Naive thymus-derived CD4-positive, alpha-beta T cell (primary cell): ENCODE measurements around the gene SMARCD3. TPM values are rescaled to one million over a fixed set of nuclear protein-coding genes. Genes with fewer than 3 reads are reported as not detected.

ENCODE experiments used
- ATAC-seq: fragments of 150-1000 bp; cut with Tn5 transposase; 2 replicates; pipeline ENCODE4 v1.10.0; 2021; ENCODE audit warnings: mild to moderate bottlenecking, moderate library complexity
- CTCF ChIA-PET: fragments of 350-600 bp; sonication (Branson Sonifier 250); formaldehyde crosslinking; loops from one replicate; lab custom pipeline; 2021; ENCODE audit warnings: antibody characterized with exemption; lab: Charles Lee
- POLR2A ChIA-PET: fragments of 350-600 bp; sonication (Branson Sonifier 250); formaldehyde crosslinking; loops from one replicate; lab custom pipeline; 2021; ENCODE audit warnings: antibody characterized with exemption, inconsistent platforms; lab: Charles Lee
- DNase-seq, 9 donors: peaks; one replicate each; pipeline versions ENCODE4 v3.0.0 to v3.0.0-alpha.2; 2020 to 2022; ENCODE audit warnings: mixed read lengths in 1 of 9
- H3K27ac ChIP-seq: one replicate; pipeline ENCODE4 v1.7.0; 2013; ENCODE audit warnings: mild to moderate bottlenecking, low read depth, low read length, moderate library complexity
- H3K27me3 ChIP-seq, 2 donors: one replicate each; pipeline ENCODE4 v1.7.0; 2013; ENCODE audit warnings: low read length in 2 of 2, mild to moderate bottlenecking in 2 of 2, moderate library complexity in 2 of 2; ENCODE audit not compliant: control insufficient read depth in 2 of 2, insufficient read depth in 2 of 2
- H3K36me3 ChIP-seq, 3 experiments: 1 replicate in 2 of 3; 2 replicates in 1 of 3; pipeline ENCODE4 v1.7.0; 2013; ENCODE audit warnings: low read length in 3 of 3, mild to moderate bottlenecking in 3 of 3, moderate library complexity in 1 of 3; ENCODE audit not compliant: insufficient read depth in 3 of 3, control insufficient read depth in 2 of 3
- H3K4me1 ChIP-seq, 2 donors: one replicate each; pipeline ENCODE4 v1.7.0; 2013; ENCODE audit warnings: low read length in 2 of 2, mild to moderate bottlenecking in 2 of 2, moderate library complexity in 1 of 2; ENCODE audit not compliant: control insufficient read depth in 2 of 2, insufficient read depth in 2 of 2
- H3K4me3 ChIP-seq: 2 replicates; pipeline ENCODE4 v1.7.0; 2013; ENCODE audit warnings: mild to moderate bottlenecking, low read length
- H3K9me3 ChIP-seq, 3 experiments: 1 replicate in 2 of 3; 2 replicates in 1 of 3; pipeline ENCODE4 v1.7.0; 2013; ENCODE audit warnings: low read length in 3 of 3; ENCODE audit not compliant: control insufficient read depth in 2 of 3
- H3K27ac Mint-ChIP-seq, 9 donors: one replicate each; pipeline ENCODE4 v1.8.0; 2020 to 2022; ENCODE audit warnings: mixed read lengths in 9 of 9, mild to moderate bottlenecking in 8 of 9, moderate library complexity in 5 of 9, inconsistent platforms in 2 of 9
- H3K27me3 Mint-ChIP-seq, 5 donors: one replicate each; pipeline ENCODE4 v1.8.0; 2021 to 2022; ENCODE audit warnings: mixed read lengths in 5 of 5, mild to moderate bottlenecking in 1 of 5
- H3K36me3 Mint-ChIP-seq, 5 donors: one replicate each; pipeline ENCODE4 v1.8.0; 2020 to 2022; ENCODE audit warnings: mixed read lengths in 5 of 5, mild to moderate bottlenecking in 3 of 5, inconsistent platforms in 1 of 5
- H3K4me1 Mint-ChIP-seq, 7 donors: one replicate each; pipeline ENCODE4 v1.8.0; 2020 to 2022; ENCODE audit warnings: mixed read lengths in 7 of 7, mild to moderate bottlenecking in 3 of 7, inconsistent platforms in 1 of 7
- H3K4me3 Mint-ChIP-seq, 10 donors: one replicate each; pipeline ENCODE4 v1.8.0; 2020 to 2022; ENCODE audit warnings: mild to moderate bottlenecking in 10 of 10, mixed read lengths in 10 of 10, moderate library complexity in 6 of 10, inconsistent platforms in 2 of 10
- H3K9me3 Mint-ChIP-seq, 11 donors: one replicate each; pipeline ENCODE4 v1.8.0; 2020 to 2022; ENCODE audit warnings: mixed read lengths in 11 of 11, mild to moderate bottlenecking in 4 of 11, inconsistent platforms in 1 of 11, moderate library complexity in 1 of 11
- intact Hi-C, 2 donors: fragments of 100-400 bp; cut with micrococcal nuclease; formaldehyde crosslinking; loops; one replicate each; pipeline ENCODE4 v1.15.1; 2023
- polyA plus RNA-seq, 2 donors: library from polyadenylated mRNA; unstranded; fragments of 300-500 nt; fragmentation: Illumina TruSeq; gene quantifications; one replicate each; pipeline ENCODE4 v1.2.3, GENCODE V29; 2021
- total RNA-seq, 6 experiments: library from RNA in 5 of 6; stranded (reverse) in 5 of 6; gene quantifications; 1 replicate in 5 of 6; 2 replicates in 1 of 6; pipeline ENCODE4 v1.2.3 and lab custom pipeline; 2021 to 2026

Gene SMARCD3
- total and polyA plus RNA-seq, 7 experiments from 2014 or later = 3.8 to 45.5 (median 5.1) TPM

GRCh38 chr7:151240942-151241754, 7.3 kb downstream of the SMARCD3 start:
- H3K27ac Mint-ChIP-seq = peak overlapping the region in 2 of 9 donors; percentile 21 to 52
- no peaks in the 10 kb centered on the region for H3K27me3 ChIP-seq
- DNase-seq (no peak), ATAC-seq (no peak)
- peak overlapping the region in 3 of 10 donors; percentile 25 to 63 (median 50) for H3K4me3 Mint-ChIP-seq
- H3K27me3 Mint-ChIP-seq = peaks cover 0 to 12% (median 7%) of the 10 kb centered on the region in 5 donors
- peaks cover 3 to 34% (median 5%) of the 10 kb centered on the region in 3 experiments for H3K36me3 ChIP-seq
- intact Hi-C loops = no loop called here
- H3K4me3 ChIP-seq = no peak overlapping the region
- ChIA-PET CTCF (interaction anchor here (0.6 kb wide), 1 partner anchor 1917 kb away, joined by 3 read pairs; no protein-coding TSS in a partner anchor), POLR2A (interaction anchor here (0.6 kb wide), 1 partner anchor 1951 kb away, joined by 5 read pairs; no protein-coding TSS in a partner anchor)
- no peaks in the 10 kb centered on the region for H3K9me3 Mint-ChIP-seq
- H3K4me1 Mint-ChIP-seq = peaks cover 25 to 30% (median 27%) of the 10 kb centered on the region in 7 donors
- peaks cover 22 to 29% of the 10 kb centered on the region in 2 donors for H3K4me1 ChIP-seq
- peaks cover 2 to 8% (median 5%) of the 10 kb centered on the region in 5 donors for H3K36me3 Mint-ChIP-seq
- no peaks in the 10 kb centered on the region for H3K9me3 ChIP-seq
- H3K27ac ChIP-seq = no peak overlapping the region

- DNase-seq = no peak
- no peaks in the 10 kb centered on the region for H3K9me3 ChIP-seq
- intact Hi-C loops = no loop called here
- H3K4me3 ChIP-seq = no peak overlapping the region
- H3K4me1 ChIP-seq = peaks cover 22 to 26% of the 10 kb centered on the region in 2 donors
- H3K27ac Mint-ChIP-seq = no peak overlapping the region
- no peaks in the 10 kb centered on the region for H3K27me3 ChIP-seq
- no peaks in the 10 kb centered on the region for H3K9me3 Mint-ChIP-seq
- no peak overlapping the region for H3K4me3 Mint-ChIP-seq
- CTCF ChIA-PET = no interaction called here
- peaks cover 3 to 40% (median 5%) of the 10 kb centered on the region in 3 experiments for H3K36me3 ChIP-seq
- H3K4me1 Mint-ChIP-seq = peaks cover 23 to 29% (median 26%) of the 10 kb centered on the region in 7 donors
- POLR2A ChIA-PET = interaction anchor here (1.3 kb wide), 1 partner anchor 13 kb away, joined by 3 read pairs; the partner anchor contains the start of gene ABCF2
- H3K27me3 Mint-ChIP-seq = peaks cover 0 to 7% (median 5%) of the 10 kb centered on the region in 5 donors
- peaks cover 2 to 9% (median 5%) of the 10 kb centered on the region in 5 donors for H3K36me3 Mint-ChIP-seq
- no peak for ATAC-seq
- H3K27ac ChIP-seq = no peak overlapping the region
These were observed 8.0 kb downstream of the SMARCD3 start for GRCh38 chr7:151240536-151240935.

DNA sequence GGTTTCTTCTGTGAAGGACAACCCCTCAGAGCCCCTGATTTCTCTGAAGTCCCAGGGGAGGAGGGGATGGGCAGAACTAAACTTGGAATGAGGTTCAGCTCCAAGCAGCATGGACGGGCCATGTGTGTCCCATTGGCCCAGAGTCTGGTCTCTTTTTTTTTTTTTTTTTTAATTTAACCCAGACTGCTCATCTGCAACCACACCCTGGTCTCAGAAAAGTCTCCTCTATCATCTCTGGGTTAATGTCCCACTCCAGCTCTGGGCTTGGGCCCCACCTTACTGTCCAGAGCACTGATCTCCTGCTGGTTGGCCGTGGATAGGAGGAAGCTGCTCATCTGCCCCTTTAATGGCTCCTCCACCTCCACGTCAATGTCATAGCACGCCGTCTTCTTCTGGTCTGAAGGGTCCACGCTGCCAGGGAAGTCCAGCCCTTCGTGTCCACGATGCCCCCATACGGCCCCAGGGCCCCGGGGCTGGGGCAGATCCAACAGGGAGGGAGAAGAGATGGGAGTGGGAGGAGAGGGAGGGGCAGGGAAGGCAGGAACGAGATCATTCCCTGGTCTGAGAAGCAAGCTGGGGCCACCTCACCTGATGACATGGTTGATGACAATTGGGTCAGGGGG, 8.5 kb downstream of the SMARCD3 start:
- POLR2A ChIA-PET = interaction anchor here (1.3 kb wide), 1 partner anchor 13 kb away, joined by 3 read pairs; the partner anchor contains the start of gene ABCF2

DNA sequence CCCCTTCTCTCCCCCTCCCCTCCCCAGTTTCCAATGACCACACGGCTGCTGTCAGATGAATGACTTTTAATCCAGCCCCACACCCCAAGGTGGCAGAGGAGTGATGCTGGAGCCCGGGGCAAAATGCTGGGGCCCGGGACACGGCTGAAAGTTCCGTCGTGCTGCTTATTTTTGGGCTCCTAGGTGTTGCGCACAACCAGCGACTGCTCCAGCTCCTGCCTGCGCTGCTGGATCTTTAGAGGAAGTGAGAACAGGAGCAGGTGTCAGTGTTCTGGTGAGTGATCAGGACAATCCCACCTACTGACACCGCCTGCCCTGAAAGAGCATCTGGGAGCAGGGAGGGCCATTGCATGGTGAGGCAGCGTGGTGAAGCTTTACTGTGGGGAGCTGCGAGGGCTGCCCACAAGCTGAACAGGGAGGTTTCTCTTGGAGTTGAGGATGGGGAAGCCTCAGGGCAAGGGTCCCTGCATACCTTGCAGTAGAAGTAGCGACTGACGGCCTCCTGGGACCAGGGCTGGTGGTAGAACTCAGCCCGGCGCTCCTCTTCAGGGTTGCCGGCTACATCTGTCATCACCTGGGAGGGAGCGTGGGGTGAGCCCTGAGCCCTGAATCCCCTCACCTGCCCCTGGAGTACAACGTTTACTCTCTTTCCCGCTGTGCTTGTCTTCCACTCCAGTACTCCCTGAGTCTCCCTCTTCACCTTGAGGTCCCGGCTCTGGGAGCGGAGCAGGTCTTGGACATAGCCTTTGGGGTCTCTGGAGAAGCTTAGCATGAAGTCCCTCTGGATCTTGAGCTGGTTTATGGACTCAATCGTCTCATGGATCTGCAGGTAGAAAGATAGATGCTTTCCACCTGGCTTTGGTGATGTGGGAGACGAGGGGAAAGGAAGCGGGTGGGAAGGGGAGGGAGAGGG, 9.3 kb downstream of the SMARCD3 start:
- Mint-ChIP-seq H3K9me3 (no peaks in the 10 kb centered on the region), H3K4me1 (peaks cover 19 to 30% (median 26%) of the 10 kb centered on the region in 7 donors), H3K36me3 (peaks cover 2 to 13% (median 5%) of the 10 kb centered on the region in 5 donors), H3K4me3 (no peak overlapping the region), H3K27ac (peak overlapping the region in 1 of 9 donors; percentile 14), H3K27me3 (no peaks in the 10 kb centered on the region)
- H3K27me3 ChIP-seq = no peaks in the 10 kb centered on the region
- H3K36me3 ChIP-seq = peaks cover 3 to 46% (median 5%) of the 10 kb centered on the region in 3 experiments
- H3K4me3 ChIP-seq = no peak overlapping the region
- ATAC-seq (no peak), DNase-seq (no peak)
- H3K9me3 ChIP-seq = no peaks in the 10 kb centered on the region
- no peak overlapping the region for H3K27ac ChIP-seq
- ChIA-PET CTCF (no interaction called here), POLR2A (interaction anchor here (1.3 kb wide), 1 partner anchor 12 kb away, joined by 3 read pairs; the partner anchor contains the start of gene ABCF2)
- intact Hi-C loops = loop anchor here in 1 of 2 donors (10.0 kb wide), 1 partner anchor 1464 kb away; the partner anchor contains the start of gene ZNF467
- H3K4me1 ChIP-seq = peaks cover 14% of the 10 kb centered on the region in 2 donors

More for the DNA sequence above, 8.5 kb downstream of the SMARCD3 start:
- ATAC-seq (no peak), DNase-seq (no peak)
- Mint-ChIP-seq H3K9me3 (no peaks in the 10 kb centered on the region), H3K27me3 (peaks cover 0 to 5% (median 5%) of the 10 kb centered on the region in 5 donors), H3K27ac (no peak overlapping the region), H3K36me3 (peaks cover 2 to 13% (median 5%) of the 10 kb centered on the region in 5 donors), H3K4me1 (peaks cover 23 to 30% (median 27%) of the 10 kb centered on the region in 7 donors), H3K4me3 (no peak overlapping the region)
- Histone ChIP-seq H3K27ac (no peak overlapping the region), H3K4me1 (peaks cover 18 to 22% of the 10 kb centered on the region in 2 donors), H3K36me3 (peaks cover 3 to 46% (median 5%) of the 10 kb centered on the region in 3 experiments), H3K27me3 (no peaks in the 10 kb centered on the region), H3K9me3 (no peaks in the 10 kb centered on the region), H3K4me3 (no peak overlapping the region)
- CTCF ChIA-PET = no interaction called here
- intact Hi-C loops = loop anchor here in 1 of 2 donors (10.0 kb wide), 1 partner anchor 1465 kb away; the partner anchor contains the start of gene ZNF467

GRCh38 chr7:151238190-151238810, 10.2 kb downstream of the SMARCD3 start:
- no peak overlapping the region for H3K27ac Mint-ChIP-seq
- ChIA-PET CTCF (no interaction called here), POLR2A (no interaction called here)
- Histone ChIP-seq H3K9me3 (no peaks in the 10 kb centered on the region), H3K4me3 (no peak overlapping the region), H3K36me3 (peaks cover 3 to 46% (median 5%) of the 10 kb centered on the region in 3 experiments), H3K27me3 (no peaks in the 10 kb centered on the region), H3K27ac (no peak overlapping the region), H3K4me1 (peaks cover 16 to 17% of the 10 kb centered on the region in 2 donors)
- no peak overlapping the region for H3K4me3 Mint-ChIP-seq
- no peaks in the 10 kb centered on the region for H3K9me3 Mint-ChIP-seq
- H3K27me3 Mint-ChIP-seq = no peaks in the 10 kb centered on the region
- ATAC-seq (no peak), DNase-seq (no peak)
- H3K36me3 Mint-ChIP-seq = peaks cover 2 to 13% (median 5%) of the 10 kb centered on the region in 5 donors
- H3K4me1 Mint-ChIP-seq = peaks cover 19 to 30% (median 26%) of the 10 kb centered on the region in 7 donors
- intact Hi-C loops = loop anchor here in 1 of 2 donors (10.0 kb wide), 1 partner anchor 1463 kb away; the partner anchor contains the start of gene ZNF467
